ENCODE data around the gene ABCA3.

GRCh38 chr16:2244926-2245795 is 95.4 kb downstream of the ABCA3 start:
- TF ChIP-seq CTCF (conservative IDR thresholded peaks at IDR 0.05 in 1 of 2, IDR thresholded peaks at IDR 0.05 in 1 of 2; ENCODE audit: low read depth in 1 of 2, low read length in 2 of 2), result no peak
- no peak for TF ChIP-seq EZH2 (IDR thresholded peaks at IDR 0.05; ENCODE audit: low read length, missing control alignments)

Data from fibroblast of lung (primary cell).